Measurements from ENCODE around the gene WDR64.

The WDR64 gene

DNA sequence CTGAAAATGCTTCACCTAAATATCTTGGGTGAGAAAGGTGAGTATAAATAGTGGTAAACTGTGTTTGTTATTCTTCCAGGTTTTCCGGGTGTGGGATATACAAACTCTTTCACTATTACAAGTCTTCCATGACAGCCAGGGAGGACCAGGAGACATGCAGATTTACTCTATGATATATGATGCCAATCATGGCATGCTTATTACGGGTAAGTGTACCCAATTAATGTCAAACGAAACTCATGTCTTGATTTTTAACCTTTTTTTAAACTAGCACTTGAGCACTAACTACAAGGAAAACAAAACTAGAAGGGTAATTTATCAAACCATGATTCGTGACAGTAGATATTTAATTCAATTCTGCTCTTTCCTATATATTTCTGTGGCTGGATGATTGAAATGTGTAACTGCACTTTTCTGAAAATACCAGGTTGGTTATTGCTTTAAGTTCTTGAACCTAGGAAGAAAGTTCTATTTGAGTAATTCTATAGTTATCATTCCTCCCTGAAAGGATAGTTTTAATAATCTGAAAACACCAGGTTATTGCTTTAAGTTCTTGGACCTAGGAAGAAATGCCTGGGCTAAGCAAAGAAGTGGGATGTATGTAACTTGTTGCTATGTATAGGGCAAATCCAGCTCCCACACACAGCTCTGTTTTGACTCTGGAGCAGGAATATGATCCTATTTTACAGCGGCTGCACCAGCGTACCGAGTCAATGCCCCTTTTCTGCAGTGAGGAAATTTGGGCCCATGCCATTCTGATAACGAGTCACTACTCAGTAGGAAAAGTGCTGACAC is 86.4 kb downstream of the WDR64 start:
- DNase-seq (ENCODE audit: low spot score) = no peak

GRCh38 chr1:241742084-241742483 is 90.0 kb downstream of the WDR64 start:
- no peak for DNase-seq (ENCODE audit: low spot score)

DNA sequence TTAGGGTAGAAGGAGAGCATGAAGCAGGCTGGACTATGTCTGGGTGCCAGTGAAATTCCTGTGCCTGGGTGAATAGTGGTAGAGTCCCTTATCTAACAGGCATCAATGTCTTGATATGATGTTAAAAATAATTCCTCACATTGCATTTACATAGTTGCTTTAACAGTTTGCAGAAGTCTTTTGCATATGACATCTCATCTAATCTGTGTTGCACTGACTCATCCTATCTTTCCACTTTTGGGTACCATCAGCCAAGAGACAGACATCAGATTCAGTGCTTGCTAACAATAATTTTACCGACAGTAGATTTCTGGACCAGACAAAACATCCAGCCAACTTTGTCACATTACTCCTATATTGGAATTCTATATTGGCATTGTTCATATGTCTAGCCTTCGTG is 92.5 kb downstream of the WDR64 start:
- no peak for DNase-seq (ENCODE audit: low spot score)

DNA sequence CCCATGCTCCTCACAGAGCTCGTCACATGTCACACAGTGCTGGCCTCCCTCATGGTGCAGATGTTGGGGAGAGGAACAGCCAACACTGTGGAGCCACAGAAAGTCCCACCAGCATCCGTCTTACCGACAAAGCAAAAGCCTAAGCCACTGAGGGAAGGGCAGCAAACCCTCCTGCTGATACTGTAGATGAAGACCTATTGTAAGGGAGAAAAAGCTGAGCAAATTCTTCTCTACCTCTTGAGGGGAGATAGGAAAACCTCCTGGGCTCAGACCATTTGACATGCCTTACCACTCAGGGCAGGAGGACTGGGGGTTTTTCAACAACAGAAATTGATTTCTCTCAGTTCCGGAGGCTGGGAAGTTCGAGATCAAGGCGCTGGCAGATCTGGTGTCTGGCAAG is 95.9 kb downstream of the WDR64 start:
- no peak for DNase-seq (ENCODE audit: low spot score)

- peak; percentile 44 for DNase-seq (ENCODE audit: low spot score)
These were observed 97.2 kb downstream of the WDR64 start for GRCh38 chr1:241749041-241749944.

DNA sequence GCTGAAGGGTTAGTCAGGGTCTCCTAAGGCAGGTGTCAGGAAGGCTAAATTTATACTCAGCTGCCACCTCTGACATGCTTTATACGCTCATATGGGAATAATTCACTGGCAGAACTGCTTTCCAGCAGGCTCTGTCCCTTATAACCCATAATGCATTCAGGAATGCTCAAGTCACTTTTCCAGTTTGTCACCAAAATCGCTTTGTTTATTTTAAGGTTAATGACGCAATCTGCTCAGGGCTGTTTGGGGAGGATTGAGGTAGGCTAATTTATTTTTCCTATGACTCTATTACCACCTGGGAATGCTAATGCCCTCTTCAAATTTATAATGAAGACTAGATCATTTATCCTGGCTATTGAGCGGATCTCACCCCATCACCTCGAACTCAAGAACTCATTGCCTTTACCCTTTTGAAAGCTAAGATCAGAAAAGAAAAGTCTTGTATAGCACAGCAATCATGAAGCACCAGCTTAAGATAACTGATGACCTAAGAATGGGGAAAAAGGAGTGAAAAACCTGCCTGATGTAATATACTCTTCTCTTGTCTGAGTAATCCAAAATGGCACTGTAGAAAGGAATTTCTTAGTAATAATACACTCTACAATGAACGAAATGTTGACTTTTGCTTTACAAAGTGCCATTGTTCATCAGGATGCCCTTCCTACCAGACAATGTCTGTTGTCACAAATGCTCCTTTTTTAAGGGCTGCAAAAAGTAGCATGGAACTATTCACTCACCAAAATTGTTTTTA is 98.0 kb downstream of the WDR64 start:
- no peak for DNase-seq (ENCODE audit: low spot score)

- DNase-seq (ENCODE audit: low spot score) = no peak
These were observed 99.4 kb downstream of the WDR64 start for GRCh38 chr1:241751524-241751923.

GRCh38 chr1:241762713-241763339 is 110.7 kb downstream of the WDR64 start:
- no peak for DNase-seq (ENCODE audit: low spot score)

GRCh38 chr1:241765390-241765789 is 113.3 kb downstream of the WDR64 start:
- DNase-seq (ENCODE audit: low spot score) = no peak

DNA sequence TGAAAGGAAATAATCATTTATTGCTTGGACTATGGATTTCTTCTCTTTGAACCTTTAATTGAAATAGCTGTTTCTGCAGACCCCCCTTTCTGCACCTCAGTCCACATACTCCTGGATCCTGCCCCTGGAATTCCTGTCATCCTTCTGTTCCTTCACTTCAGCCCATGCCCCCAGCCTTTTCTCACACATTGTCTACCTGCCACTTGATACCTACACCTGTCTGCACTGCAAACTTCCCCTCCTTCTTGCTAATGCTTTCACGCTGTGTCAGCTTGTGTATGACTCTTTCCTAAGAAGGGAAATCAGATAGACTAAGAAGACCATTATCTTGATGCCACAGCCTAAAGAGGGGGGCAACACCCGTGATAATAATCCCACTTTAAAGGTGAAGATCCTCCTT is 115.7 kb downstream of the WDR64 start:
- DNase-seq (ENCODE audit: low spot score) = no peak

DNA sequence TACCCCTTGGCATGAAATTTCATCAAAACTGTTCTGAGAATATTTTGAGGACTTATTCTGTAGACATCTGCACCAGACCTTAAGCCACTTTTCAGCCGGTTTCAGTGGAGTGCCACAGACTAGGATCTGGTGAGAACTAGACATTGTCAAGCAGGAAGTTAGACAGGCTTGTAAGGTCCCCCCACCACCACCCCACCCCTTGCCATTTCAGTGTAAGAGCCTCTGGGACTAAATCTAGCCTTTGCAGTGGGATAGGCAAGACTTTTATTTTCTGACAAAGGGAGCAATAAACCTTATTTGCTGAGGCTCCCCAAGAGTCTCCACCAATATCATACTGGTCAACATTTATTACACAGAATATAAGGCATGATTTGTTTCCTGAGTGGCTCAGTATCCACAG is 118.0 kb downstream of the WDR64 start:
- DNase-seq (ENCODE audit: low spot score) = no peak

DNA sequence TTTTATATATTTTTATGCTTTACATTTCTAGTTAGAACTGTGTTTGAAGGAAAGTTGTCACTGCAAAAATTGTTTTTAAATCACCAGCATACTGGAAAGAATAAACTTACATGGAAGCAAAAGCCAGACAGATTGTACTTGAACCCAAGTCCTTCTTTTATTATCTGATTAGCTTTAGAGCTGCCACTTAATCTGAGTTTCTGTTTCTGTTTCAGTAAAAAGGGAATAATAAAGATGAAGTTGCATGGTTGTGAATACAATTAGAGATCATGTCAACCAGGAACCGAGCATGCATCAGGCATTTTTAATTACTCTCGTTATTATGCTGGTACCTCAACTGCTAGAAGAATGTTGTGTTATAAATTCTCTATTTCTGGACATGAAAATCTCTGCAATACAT is 119.0 kb downstream of the WDR64 start:
- no peak for DNase-seq (ENCODE audit: low spot score)

GRCh38 chr1:241772932-241773500 is 120.9 kb downstream of the WDR64 start:
- DNase-seq (ENCODE audit: low spot score) = no peak

DNA sequence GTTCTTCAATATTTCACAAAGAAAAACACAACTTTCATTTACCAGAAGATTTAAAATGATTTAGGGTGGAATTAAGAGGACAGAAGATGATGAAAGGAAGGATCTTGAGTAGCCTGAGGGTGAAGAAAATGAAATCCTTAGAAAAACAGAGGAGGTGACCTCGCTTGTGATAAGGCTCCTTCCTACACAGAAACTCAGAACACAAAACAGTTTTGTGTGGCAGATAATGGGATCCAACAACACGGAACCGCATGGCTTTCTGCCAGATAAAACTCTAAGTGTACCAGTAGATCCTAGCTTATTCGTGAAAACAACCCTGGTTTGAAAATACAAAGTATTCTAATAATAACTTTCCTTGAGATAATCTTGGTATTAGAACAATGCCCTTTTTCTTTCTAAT is 121.9 kb downstream of the WDR64 start:
- no peak for DNase-seq (ENCODE audit: low spot score)

DNA sequence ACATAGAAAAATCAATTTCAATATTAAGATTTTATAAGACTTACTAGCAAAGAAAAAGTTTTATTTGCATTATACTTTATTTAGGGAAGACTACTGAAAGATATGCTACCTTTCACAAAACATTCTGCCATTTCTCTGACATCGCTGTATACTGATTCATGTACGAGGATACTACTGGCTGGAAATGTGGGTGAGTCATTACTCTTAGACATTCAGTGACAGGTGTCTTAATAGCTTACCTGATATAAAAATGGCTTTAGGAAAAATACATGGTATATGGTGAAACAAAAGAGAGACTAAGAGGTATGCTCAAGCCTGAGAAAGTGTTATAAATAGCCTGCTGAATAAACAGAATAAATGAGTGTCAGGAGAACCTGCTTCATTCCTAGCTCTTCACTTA is 122.9 kb downstream of the WDR64 start:
- DNase-seq (ENCODE audit: low spot score) = no peak

DNA sequence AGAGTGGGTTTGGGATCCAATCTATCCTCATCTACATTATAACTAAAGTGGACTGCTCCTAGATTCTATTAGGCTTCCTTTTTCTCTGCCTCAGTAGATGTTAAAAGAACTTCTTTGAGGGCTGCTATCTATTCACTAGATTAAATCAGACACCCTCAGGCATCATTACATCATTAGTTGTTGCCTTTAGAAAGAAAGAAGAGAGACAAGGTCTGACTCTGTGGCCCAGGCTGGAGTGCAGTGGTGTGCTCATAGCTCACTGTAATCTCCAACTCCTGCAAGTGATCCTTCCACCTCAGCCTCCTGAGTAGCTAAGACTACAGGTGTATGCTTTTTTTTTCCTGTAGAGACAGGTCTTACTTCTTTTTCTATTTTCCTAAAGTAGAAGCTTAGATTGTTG is 124.8 kb downstream of the WDR64 start:
- DNase-seq (ENCODE audit: low spot score) = no peak

DNA sequence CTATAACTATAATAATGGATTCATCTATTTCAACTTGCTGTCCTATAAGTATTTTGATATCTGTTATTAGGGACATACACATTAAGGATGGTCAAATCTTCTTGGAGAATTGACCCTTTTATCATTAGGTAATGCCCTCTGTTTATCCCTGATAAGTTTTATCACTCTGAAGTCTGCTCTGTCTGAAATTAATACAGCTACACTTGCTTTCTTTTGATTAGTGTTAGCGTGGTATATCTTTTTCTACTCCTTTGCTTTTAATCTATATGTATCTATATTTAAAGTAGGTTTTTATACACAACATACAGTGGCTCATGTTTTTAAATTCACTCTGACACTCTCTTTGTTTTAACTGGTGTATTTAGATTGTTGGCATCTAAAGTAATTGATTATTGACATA is 126.0 kb downstream of the WDR64 start:
- no peak for DNase-seq (ENCODE audit: low spot score)

DNA sequence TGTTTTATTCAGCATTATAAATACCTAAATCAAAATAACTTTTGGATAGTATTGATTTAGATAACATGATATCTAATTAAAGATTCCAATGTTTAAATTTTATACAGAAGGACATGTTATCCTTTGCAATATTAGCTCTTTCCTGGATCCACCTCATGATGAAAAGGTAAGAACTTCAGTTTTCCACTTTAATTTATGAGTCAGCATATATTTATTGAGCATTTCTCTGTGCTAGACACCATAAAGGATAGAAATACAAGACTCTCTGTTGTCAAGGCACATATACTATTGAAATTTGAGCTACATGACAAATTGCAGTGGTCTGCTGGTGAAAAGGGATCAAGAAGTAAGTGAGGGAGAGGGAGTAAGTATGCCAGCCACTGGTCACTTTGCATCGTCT is 127.8 kb downstream of the WDR64 start:
- no peak for DNase-seq (ENCODE audit: low spot score)

GRCh38 chr1:241782396-241782795 is 130.3 kb downstream of the WDR64 start:
- DNase-seq (ENCODE audit: low spot score) = no peak

GRCh38 chr1:241787691-241788090 is 135.6 kb downstream of the WDR64 start:
- no peak for DNase-seq (ENCODE audit: low spot score)

DNA sequence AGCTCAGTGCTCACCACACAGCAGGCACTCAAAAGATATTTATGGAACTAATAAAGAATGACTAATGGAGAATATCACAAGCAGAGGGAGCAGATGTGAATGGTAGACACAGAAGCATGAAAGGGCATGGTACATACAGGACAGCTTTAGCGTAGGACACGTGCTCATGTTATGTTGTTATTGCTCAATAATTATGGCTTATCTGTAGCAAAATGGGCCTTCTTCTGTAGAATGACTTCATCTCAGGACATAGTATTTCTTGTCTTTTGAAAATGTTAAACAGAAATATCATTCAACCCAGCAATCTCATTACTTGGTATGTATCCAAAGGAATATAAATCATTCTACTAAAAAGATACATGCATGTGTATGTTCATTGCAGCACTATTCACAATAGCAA is 137.0 kb downstream of the WDR64 start:
- no peak for DNase-seq (ENCODE audit: low spot score)

DNA sequence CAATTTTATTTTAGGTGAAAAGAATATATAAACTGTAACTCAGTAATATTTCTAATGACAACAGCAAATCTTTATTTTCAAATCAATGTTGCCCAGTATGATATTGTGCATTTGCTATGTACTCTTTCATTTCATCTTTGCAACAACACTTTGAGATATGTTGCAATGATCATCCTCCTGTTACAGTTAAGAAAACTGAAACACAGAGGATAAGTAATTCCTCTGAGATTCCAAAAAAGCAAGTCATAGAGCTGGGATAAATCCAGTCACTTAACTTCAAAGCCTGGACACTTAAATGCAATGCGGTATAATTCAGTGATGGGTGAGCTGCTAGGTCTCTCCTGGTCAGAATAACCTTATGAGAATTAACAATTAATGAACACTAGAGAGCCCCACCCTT is 147.3 kb downstream of the WDR64 start:
- no peak for DNase-seq (ENCODE audit: low spot score)
